Skeletal muscle tissue (tissue), 4 donors: ENCODE data around the gene CFAP43. TPM values are rescaled to one million over a fixed set of nuclear protein-coding genes. Genes with fewer than 3 reads are reported as not detected.

Experiments used
- H3K27ac ChIP-seq: one replicate; pipeline ENCODE4 v1.7.0; 2013; ENCODE audit warnings: mild to moderate bottlenecking, low read depth, low read length, inconsistent platforms
- H3K27me3 ChIP-seq, 3 donors: one replicate each; pipeline ENCODE4 v1.7.0; 2013; ENCODE audit warnings: low read length in 3 of 3; ENCODE audit not compliant: control insufficient read depth in 3 of 3, insufficient read depth in 3 of 3
- H3K36me3 ChIP-seq, 3 donors: one replicate each; pipeline ENCODE4 v1.7.0; 2013; ENCODE audit warnings: low read length in 3 of 3; ENCODE audit not compliant: control insufficient read depth in 3 of 3, insufficient read depth in 3 of 3
- H3K4me1 ChIP-seq, 3 donors: one replicate each; pipeline ENCODE4 v1.7.0; 2013; ENCODE audit warnings: low read length in 3 of 3, mild to moderate bottlenecking in 3 of 3; ENCODE audit not compliant: control insufficient read depth in 3 of 3, insufficient read depth in 3 of 3
- H3K4me3 ChIP-seq, 3 donors: one replicate each; pipeline ENCODE4 v1.7.0; 2013; ENCODE audit warnings: low read length in 3 of 3
- H3K9ac ChIP-seq, 3 donors: one replicate each; pipeline ENCODE4 v1.7.0; 2013; ENCODE audit warnings: low read length in 3 of 3, mild to moderate bottlenecking in 3 of 3, moderate library complexity in 2 of 3, low read depth in 1 of 3
- H3K9me3 ChIP-seq, 3 donors: one replicate each; pipeline ENCODE4 v1.7.0; 2013; ENCODE audit warnings: low read length in 3 of 3; ENCODE audit not compliant: control insufficient read depth in 3 of 3
- total RNA-seq: library from RNA; depleted of rRNA; stranded (reverse); fragments of >200 nt; gene quantifications from one replicate; pipeline ENCODE4 v1.2.3, GENCODE V29; 2014
- donor health status: Osteomylitis.

Gene CFAP43
- total RNA-seq, 1 donor from 2014 or later = 2.1 TPM

DNA sequence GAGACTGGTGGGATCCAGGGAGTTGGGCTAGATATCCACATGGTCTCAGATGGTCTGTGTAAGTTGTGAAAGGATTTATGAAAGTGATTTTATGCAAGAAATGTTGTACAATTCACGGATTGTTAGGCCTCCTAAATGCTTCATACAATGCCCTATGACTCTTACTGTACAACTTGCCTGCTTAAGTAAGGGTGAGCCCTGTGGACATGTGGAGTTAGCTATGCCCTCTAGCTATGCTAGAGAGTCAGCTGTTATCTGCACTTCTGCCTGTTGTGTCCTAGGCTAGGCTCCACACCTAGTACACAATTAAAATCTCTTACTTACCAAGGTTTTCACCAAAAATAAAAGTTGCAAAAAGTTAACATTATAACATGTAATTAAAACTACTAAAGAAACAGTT lies 1.7 kb upstream of the CFAP43 start:
- Histone ChIP-seq H3K36me3 (no peaks in the 10 kb centered on the region), H3K4me3 (no peak overlapping the region), H3K9ac (no peak overlapping the region), H3K27ac (no peak overlapping the region), H3K9me3 (peaks cover 0 to 4% (median 0%) of the 10 kb centered on the region in 3 donors), H3K27me3 (no peaks in the 10 kb centered on the region), H3K4me1 (peaks cover 7 to 8% (median 7%) of the 10 kb centered on the region in 3 donors)

DNA sequence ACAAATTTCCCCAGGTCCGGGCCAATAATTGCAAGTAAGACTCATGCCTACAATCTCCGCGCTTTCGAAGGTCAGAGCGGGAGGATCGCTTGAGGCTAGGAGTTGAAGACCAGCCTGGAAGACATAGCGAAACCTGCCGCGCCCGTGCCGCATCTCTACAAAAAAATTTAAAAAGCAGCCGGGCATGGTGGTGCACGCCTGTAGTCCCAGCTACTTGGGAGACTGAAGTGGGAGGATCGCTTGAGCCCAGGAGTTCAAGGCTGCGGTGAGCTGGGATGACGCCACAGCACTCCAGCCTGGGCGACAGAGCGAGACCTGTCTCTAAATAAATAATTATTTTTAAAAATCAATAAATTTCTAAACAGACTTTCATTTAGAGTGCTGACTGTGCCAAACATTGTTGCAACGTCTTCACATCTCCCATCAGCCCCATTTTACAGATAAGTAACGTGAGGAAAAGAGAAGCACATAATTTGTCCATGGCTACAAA lies 494 bp upstream of the CFAP43 start:
- H3K9ac ChIP-seq = peak overlapping the region; percentile 20 to 85 (median 80)
- peaks cover 7 to 8% (median 7%) of the 10 kb centered on the region in 3 donors for H3K4me1 ChIP-seq
- H3K27ac ChIP-seq = no peak overlapping the region
- H3K36me3 ChIP-seq = no peaks in the 10 kb centered on the region
- H3K4me3 ChIP-seq = peak overlapping the region; percentile 83 to 96 (median 92)
- H3K27me3 ChIP-seq = no peaks in the 10 kb centered on the region
- peaks cover 0 to 4% (median 0%) of the 10 kb centered on the region in 3 donors for H3K9me3 ChIP-seq

DNA sequence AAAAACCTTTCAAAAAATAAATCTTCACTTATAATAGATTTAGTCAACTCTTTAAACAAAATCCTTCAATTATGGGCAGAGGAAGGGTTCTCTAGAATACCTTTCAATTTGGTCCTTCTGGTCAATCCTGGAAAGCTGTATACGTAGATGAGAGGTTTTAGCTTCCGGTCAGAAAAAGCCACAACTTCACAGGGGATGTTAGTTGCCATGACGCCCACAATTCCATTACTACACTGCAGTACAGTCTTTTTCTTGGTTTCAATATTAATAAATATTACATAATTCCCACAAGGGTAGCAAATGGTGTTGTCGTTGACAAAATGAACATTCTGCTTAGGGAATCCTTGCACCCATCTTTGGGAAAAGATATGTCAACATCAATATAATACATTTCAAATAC lies 1.7 kb downstream of the CFAP43 start:
- Histone ChIP-seq H3K9ac (no peak overlapping the region), H3K4me3 (no peak overlapping the region), H3K9me3 (peaks cover 0 to 4% (median 0%) of the 10 kb centered on the region in 3 donors), H3K27ac (no peak overlapping the region), H3K4me1 (peaks cover 7 to 8% (median 7%) of the 10 kb centered on the region in 3 donors), H3K36me3 (no peaks in the 10 kb centered on the region), H3K27me3 (no peaks in the 10 kb centered on the region)

DNA sequence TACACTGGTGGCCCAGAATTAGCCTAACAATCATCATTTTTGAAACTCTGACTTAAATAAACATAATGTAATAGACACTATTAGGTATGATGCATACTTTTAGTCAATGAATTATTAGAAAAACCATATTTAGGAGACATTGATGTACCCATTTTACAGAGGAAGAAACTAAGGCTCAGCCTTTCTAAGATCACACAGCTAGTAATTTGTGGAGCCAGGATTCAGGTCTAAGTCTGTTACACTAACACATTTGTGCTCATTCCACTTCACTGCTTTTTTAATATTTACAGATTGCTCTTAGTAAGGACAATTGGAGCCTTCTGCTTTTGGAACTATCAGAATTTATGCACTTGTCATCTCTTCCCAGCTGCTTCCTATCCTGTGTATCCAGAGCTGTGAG lies 8.9 kb downstream of the CFAP43 start:
- no peaks in the 10 kb centered on the region for H3K4me1 ChIP-seq
- H3K27me3 ChIP-seq = peaks cover 0 to 6% (median 3%) of the 10 kb centered on the region in 3 donors
- H3K27ac ChIP-seq = no peak overlapping the region
- no peaks in the 10 kb centered on the region for H3K36me3 ChIP-seq
- no peak overlapping the region for H3K4me3 ChIP-seq
- H3K9ac ChIP-seq = no peak overlapping the region
- no peaks in the 10 kb centered on the region for H3K9me3 ChIP-seq

DNA sequence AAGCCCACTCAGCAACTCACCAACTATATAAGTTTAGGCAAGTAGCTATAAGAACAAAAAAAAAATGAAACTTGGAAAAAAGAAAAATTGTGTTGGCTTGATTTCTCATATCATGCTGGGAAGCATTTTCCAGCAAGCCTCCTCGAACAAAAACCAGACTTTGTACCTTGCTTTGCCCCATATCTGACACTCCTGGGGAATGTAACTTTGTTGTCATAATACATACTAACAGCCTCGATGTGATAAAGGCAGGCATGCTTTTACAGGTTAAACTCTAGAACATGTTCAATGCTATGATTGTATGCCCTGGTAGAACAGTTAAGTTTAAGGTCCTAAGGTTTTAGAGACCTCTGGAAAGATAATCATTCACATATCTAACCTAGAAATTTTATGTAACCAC lies 11.6 kb downstream of the CFAP43 start:
- Histone ChIP-seq H3K36me3 (no peaks in the 10 kb centered on the region), H3K9me3 (no peaks in the 10 kb centered on the region), H3K9ac (no peak overlapping the region), H3K27me3 (peaks cover 0 to 11% (median 9%) of the 10 kb centered on the region in 3 donors), H3K4me3 (no peak overlapping the region), H3K27ac (no peak overlapping the region), H3K4me1 (no peaks in the 10 kb centered on the region)

DNA sequence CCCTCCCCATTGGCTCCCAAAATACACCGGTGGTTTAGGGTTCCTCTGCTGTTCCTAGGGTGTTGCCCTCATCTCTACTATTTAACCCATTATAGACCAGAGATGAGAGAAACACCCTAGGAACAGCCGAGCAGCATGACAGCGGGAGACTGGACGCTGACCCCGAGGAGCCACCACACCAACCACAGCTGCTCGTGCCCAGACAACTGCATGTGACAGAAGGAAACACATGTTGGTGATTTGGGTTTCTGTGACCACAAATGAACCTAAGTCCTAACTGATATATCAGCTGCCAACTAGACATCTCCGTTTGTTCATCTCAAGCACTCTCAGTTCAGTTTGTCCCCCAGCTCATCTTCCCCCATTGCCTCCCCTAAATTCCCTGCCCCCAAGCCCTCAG lies 13.4 kb downstream of the CFAP43 start:
- Histone ChIP-seq H3K9ac (no peak overlapping the region), H3K4me1 (no peaks in the 10 kb centered on the region), H3K9me3 (no peaks in the 10 kb centered on the region), H3K27me3 (peaks cover 0 to 11% (median 9%) of the 10 kb centered on the region in 3 donors), H3K27ac (no peak overlapping the region), H3K4me3 (no peak overlapping the region), H3K36me3 (no peaks in the 10 kb centered on the region)

DNA sequence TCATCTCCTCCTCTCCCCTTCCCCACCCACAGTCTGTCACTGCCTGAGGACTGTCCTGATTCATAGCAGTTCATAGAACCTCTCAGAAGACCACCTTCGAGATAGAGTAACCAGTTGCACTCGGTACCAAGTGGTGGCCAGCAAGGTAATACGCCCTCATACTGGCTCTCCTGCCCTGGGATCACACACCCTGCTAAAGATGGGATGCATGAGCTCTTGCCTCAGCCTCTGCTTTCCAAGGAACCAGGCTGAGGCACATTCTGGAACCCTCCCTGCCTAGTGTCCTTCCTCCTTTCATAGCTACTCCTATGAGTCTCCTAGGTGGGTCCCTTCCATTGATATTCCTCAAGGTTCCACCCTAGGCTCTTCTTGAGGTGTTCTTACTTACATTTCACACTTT lies 15.5 kb downstream of the CFAP43 start:
- H3K9ac ChIP-seq = no peak overlapping the region
- H3K4me3 ChIP-seq = no peak overlapping the region
- H3K36me3 ChIP-seq = no peaks in the 10 kb centered on the region
- peaks cover 0 to 11% (median 9%) of the 10 kb centered on the region in 3 donors for H3K27me3 ChIP-seq
- no peak overlapping the region for H3K27ac ChIP-seq
- no peaks in the 10 kb centered on the region for H3K9me3 ChIP-seq
- no peaks in the 10 kb centered on the region for H3K4me1 ChIP-seq

DNA sequence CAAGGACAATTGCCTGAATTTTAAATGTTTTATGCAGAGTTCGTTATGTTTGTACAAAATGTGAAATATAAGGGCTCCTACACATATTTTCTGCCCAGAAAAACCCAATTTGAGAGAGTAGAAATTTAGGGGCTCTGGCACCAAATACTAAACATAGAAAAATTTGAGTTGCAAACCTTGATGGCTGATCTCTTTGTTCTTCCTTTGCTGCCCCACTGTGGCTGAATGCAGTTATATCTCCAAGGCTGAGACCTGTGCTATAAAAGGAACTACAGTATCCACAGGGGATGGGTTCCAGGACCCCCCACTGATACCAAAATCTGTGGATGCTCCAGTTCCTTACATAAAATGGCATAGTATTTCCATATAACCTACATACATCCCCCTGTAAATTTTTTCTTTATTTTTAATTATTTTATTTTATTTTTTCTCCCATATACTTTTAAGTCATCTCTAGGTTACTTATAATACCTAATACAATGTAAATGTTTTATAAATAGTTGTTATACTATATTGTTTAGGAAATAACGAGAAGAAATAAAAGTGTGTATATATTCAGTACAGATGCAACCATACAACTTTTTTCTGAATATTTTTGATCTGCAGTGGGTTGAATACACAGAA lies 22.5 kb downstream of the CFAP43 start:
- no peaks in the 10 kb centered on the region for H3K27me3 ChIP-seq
- H3K4me3 ChIP-seq = no peak overlapping the region
- no peak overlapping the region for H3K9ac ChIP-seq
- H3K36me3 ChIP-seq = no peaks in the 10 kb centered on the region
- no peaks in the 10 kb centered on the region for H3K9me3 ChIP-seq
- H3K27ac ChIP-seq = no peak overlapping the region
- H3K4me1 ChIP-seq = peaks cover 0 to 5% (median 0%) of the 10 kb centered on the region in 3 donors

DNA sequence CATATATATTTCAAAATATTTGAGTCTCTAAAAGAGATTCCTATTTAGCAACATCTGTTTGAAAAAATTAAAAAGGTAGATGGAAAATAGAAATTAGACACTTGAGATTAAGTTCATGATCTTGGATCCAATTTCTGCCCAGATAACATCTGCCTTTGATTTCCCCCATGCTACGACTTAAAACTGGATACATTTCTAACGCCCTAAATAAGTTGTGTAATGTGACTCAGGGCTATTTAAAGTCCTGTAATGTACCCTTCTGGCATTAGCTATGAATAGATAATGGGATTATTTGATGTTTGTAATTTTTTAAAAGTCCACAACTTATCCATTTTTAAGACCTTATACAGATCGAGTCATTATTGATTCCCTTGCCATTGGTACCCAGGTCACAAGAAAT lies 23.4 kb downstream of the CFAP43 start:
- Histone ChIP-seq H3K9ac (no peak overlapping the region), H3K27ac (no peak overlapping the region), H3K4me1 (peaks cover 0 to 5% (median 0%) of the 10 kb centered on the region in 3 donors), H3K27me3 (no peaks in the 10 kb centered on the region), H3K9me3 (no peaks in the 10 kb centered on the region), H3K4me3 (no peak overlapping the region), H3K36me3 (no peaks in the 10 kb centered on the region)

DNA sequence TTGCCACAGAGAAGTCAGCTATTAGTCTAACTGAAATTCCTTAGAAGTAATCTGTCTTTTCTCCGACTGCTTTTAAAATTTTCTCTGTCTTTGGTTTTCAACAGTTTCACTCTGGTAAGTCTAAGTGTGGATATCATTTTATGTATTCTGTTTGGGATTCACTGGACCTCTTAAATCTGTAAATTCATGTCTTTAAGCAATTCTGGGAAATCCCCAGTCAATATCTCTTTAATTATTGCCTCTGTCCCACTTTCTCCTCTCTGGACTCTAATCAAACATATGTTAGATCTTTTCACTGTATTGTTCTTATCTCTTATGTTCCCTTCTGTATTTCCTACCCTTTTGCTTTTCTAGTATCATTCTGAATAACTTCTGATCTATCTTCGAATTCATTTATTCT lies 29.9 kb downstream of the CFAP43 start:
- Histone ChIP-seq H3K27me3 (no peaks in the 10 kb centered on the region), H3K36me3 (no peaks in the 10 kb centered on the region), H3K4me3 (no peak overlapping the region), H3K4me1 (no peaks in the 10 kb centered on the region), H3K9ac (no peak overlapping the region), H3K9me3 (no peaks in the 10 kb centered on the region), H3K27ac (no peak overlapping the region)
